Endothelial cell of umbilical vein (primary cell): Measurements from ENCODE around the gene SCN1B. TPM values are rescaled to one million over a fixed set of nuclear protein-coding genes. Genes with fewer than 3 reads are reported as not detected.

Experiments
- BruUV-seq: library from RNA; stranded (reverse); fragments of 400-500 nt; replicated peaks from 2 replicates; lab custom pipeline; 2021; lab: Mats Ljungman, UMichigan
- CTCF ChIA-PET: fragments of 300-600, 350-600 bp; sonication (Branson Sonifier 250); formaldehyde crosslinking; loops from one replicate; lab custom pipeline; 2021; ENCODE audit warnings: antibody characterized with exemption, inconsistent platforms; lab: Charles Lee
- POLR2A ChIA-PET: fragments of 300-600, 350-600 bp; sonication (Branson Sonifier 250); formaldehyde crosslinking; loops from one replicate; lab custom pipeline; 2021; ENCODE audit warnings: antibody characterized with exemption, inconsistent platforms; lab: Charles Lee
- DNase-seq: peaks from one replicate; pipeline ENCODE4 v3.0.0-alpha.2; 2011; ENCODE audit warnings: low read depth, low spot score
- FAIRE-seq: peaks from 2 replicates; lab custom pipeline; 2011; peaks lifted over from hg19 to GRCh38; lab: Jason Lieb, UNC
- H2AFZ ChIP-seq: 2 replicates; pipeline ENCODE4 v1.6.0; 2012; ENCODE audit warnings: low read depth, low read length, control low read depth, inconsistent platforms
- H3K27ac ChIP-seq: 2 replicates; pipeline ENCODE4 v1.5.1; 2011; ENCODE audit warnings: low read depth, mild to moderate bottlenecking, control low read depth, low read length, moderate library complexity; ENCODE audit not compliant: insufficient read depth
- H3K27me3 ChIP-seq, 2 experiments: 2 replicates each; pipeline versions ENCODE4 v1.6.0 to v1.6.1; 2011; ENCODE audit warnings: low read length in 2 of 2, mixed read lengths in 1 of 2; ENCODE audit not compliant: control insufficient read depth in 2 of 2, insufficient read depth in 2 of 2
- H3K36me3 ChIP-seq, 2 experiments: 2 replicates in 1 of 2; 3 replicates in 1 of 2; pipeline ENCODE4 v1.5.1; 2011; ENCODE audit warnings: low read length in 2 of 2, mild to moderate bottlenecking in 1 of 2, moderate library complexity in 1 of 2; ENCODE audit not compliant: control insufficient read depth in 2 of 2, insufficient read depth in 2 of 2; ENCODE audit errors: extremely low read depth in 1 of 2
- H3K4me1 ChIP-seq: 3 replicates; pipeline ENCODE4 v1.5.1; 2011; ENCODE audit warnings: mild to moderate bottlenecking, low read length; ENCODE audit not compliant: control insufficient read depth, insufficient read depth; ENCODE audit errors: extremely low read depth
- H3K4me2 ChIP-seq: 2 replicates; pipeline ENCODE4 v1.6.1; 2011; ENCODE audit warnings: low read length, control low read depth, mixed read lengths; ENCODE audit not compliant: insufficient read depth
- H3K4me3 ChIP-seq, 3 experiments: fragments of 200-600 bp in 1 of 3; sonication (generic), shearing (Covaris generic) in 1 of 3; replicated peaks in 1 of 3; 2 replicates each; pipeline ENCODE4 v1.5.1; 2011 to 2016; ENCODE audit warnings: control low read depth in 3 of 3, low read length in 3 of 3, mild to moderate bottlenecking in 2 of 3, inconsistent platforms in 1 of 3, low read depth in 1 of 3, moderate library complexity in 1 of 3; ENCODE audit not compliant: insufficient read depth in 1 of 3
- H3K79me2 ChIP-seq: 2 replicates; pipeline ENCODE4 v1.6.0; 2012; ENCODE audit warnings: low read length, inconsistent platforms; ENCODE audit not compliant: control insufficient read depth, insufficient read depth
- H3K9ac ChIP-seq: replicated peaks from 2 replicates; pipeline ENCODE3; 2011; ENCODE audit warnings: low read length, control low read depth; ENCODE audit not compliant: insufficient read depth; ENCODE audit errors: extremely low read depth
- H3K9me1 ChIP-seq: replicated peaks from 3 replicates; pipeline ENCODE4 v1.6.0; 2011; ENCODE audit warnings: mild to moderate bottlenecking, low read length; ENCODE audit not compliant: control insufficient read depth, insufficient read depth; ENCODE audit errors: extremely low read depth
- H3K9me3 ChIP-seq: replicated peaks from 2 replicates; pipeline ENCODE4 v1.5.1; 2012; ENCODE audit warnings: low read length, inconsistent platforms; ENCODE audit not compliant: control insufficient read depth, insufficient read depth
- H4K20me1 ChIP-seq: replicated peaks from 2 replicates; pipeline ENCODE3; 2011; ENCODE audit warnings: mild to moderate bottlenecking, low read length; ENCODE audit not compliant: control insufficient read depth, insufficient read depth; ENCODE audit errors: extremely low read depth
- EZH2 ChIP-seq: IDR thresholded peaks from 2 replicates; pipeline ENCODE4 v1.6.1; 2012; ENCODE audit warnings: borderline replicate concordance, low read depth, mild to moderate bottlenecking, moderate library complexity, low read length, inconsistent platforms; ENCODE audit not compliant: severe bottlenecking
- FOS ChIP-seq: IDR thresholded peaks from 2 replicates; pipeline ENCODE4 v1.6.1; 2011; ENCODE audit warnings: mild to moderate bottlenecking, low read length, moderate library complexity, borderline replicate concordance; ENCODE audit not compliant: insufficient read depth
- GATA2 ChIP-seq: IDR thresholded peaks from 2 replicates; pipeline ENCODE4 v1.7.0; 2011; ENCODE audit warnings: low read depth, mild to moderate bottlenecking, moderate library complexity, mixed read lengths, low read length; ENCODE audit not compliant: insufficient read length, insufficient read depth
- JUN ChIP-seq: IDR thresholded peaks from 2 replicates; pipeline ENCODE4 v1.6.1; 2011; ENCODE audit warnings: borderline replicate concordance, low read depth; ENCODE audit not compliant: insufficient read length, insufficient read depth
- MYC ChIP-seq: IDR thresholded peaks from one replicate; pipeline ENCODE4 v1.6.1; 2011; ENCODE audit warnings: mild to moderate bottlenecking, low read depth, low read length
- POLR2A ChIP-seq: IDR thresholded peaks from 2 replicates; pipeline ENCODE4 v1.6.1; 2012; ENCODE audit warnings: low read depth, mild to moderate bottlenecking, control low read depth, low read length
- POLR2AphosphoS5 ChIP-seq: IDR thresholded peaks from 2 replicates; pipeline ENCODE4 v1.6.1; 2012; ENCODE audit warnings: low read depth, mild to moderate bottlenecking, control low read depth, low read length, moderate library complexity; ENCODE audit not compliant: insufficient read depth
- dilution Hi-C: fragments of 300-500 bp; cut with MboI; formaldehyde crosslinking; loops from one replicate; pipeline ENCODE4 v1.15.0; 2019; ENCODE audit warnings: low sequenced_read_pairs; ENCODE audit not compliant: extremely low pct_ligation_motif_present
- intact Hi-C: fragments of 100-400 bp; cut with micrococcal nuclease; formaldehyde crosslinking; loops from one replicate; pipeline ENCODE4 v1.10.0; 2022
- polyA plus RNA-seq, 4 experiments: library from polyadenylated mRNA; depleted of rRNA in 3 of 4; stranded (reverse) in 3 of 4; unstranded in 1 of 4; fragments of >200 nt; gene quantifications; 2 replicates each; pipeline versions ENCODE4 v1.2.1 to v1.2.3, GENCODE V29; 2011 to 2012; ENCODE audit warnings: missing spikeins in 1 of 4
- total RNA-seq: library from RNA; stranded (reverse); gene quantifications from 2 replicates; pipeline ENCODE4 v1.2.3, GENCODE V29; 2021
- TF ChIP-seq, protein P1 (sequence below): IDR thresholded peaks from 2 replicates; pipeline ENCODE4 v1.6.1; 2011; ENCODE audit not compliant: insufficient read depth, insufficient read length
- TF ChIP-seq, protein P2 (sequence below), 2 donors: IDR thresholded peaks; 1 replicate in 1 of 2; 2 replicates in 1 of 2; pipeline ENCODE4 v1.5.1; 2011; ENCODE audit warnings: low read length in 2 of 2, mild to moderate bottlenecking in 2 of 2, moderate library complexity in 2 of 2, control low read depth in 1 of 2, inconsistent platforms in 1 of 2, low read depth in 1 of 2; ENCODE audit not compliant: insufficient read depth in 1 of 2; ENCODE audit errors: extremely low read depth in 1 of 2

The SCN1B gene
- total and polyA plus RNA-seq, 2 donors (not counting 3 experiments of a cell fraction or from before 2014, with no cell fraction given), result 11.2 to 14.2 TPM

DNA sequence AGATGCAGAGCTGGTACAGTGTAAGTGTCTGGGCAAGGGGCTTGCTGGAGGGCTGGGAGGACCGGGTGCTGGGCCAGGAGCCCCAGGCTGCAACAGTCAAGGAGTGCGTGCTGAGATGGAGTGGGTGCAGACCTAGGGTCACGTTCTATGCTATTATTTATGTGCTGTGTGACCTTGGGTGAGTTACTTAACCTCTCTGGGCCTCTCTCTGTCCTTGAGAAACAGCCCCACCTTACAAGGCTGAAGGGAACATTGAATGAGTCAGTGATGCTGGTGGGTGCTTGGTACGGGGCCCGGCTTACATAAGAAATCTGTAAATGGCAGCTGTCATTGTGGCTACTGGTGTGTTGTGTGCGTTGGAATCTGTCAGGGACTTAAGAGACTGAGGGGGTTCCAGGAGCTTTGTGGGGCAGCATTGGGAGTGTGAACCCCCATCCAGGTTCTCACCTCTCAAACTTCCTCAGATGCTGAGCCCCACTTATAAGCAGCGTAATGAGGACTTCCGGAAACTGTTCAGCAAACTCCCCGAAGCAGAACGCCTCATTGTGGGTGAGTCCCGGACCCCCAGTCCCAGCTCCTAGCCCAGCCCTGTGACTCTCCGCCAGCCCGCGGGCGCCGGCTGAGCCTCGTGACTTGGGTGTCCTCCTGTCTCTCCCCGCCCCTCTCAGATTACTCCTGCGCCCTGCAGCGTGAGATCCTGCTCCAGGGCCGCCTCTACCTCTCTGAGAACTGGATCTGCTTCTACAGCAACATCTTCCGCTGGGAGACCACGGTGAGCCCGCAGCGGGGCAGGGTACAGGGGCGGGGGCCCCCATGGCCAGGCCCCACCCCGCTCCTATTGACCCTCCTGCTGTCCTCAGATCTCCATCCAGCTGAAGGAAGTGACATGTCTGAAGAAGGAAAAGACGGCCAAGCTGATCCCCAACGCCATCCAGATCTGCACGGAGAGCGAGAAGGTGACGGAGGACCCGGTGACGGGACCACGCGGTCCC is 20.6 kb upstream of the SCN1B start:
- ChIA-PET CTCF (interaction anchor here (9.9 kb wide), 1 partner anchor 36 kb away, joined by 129 read pairs; no protein-coding TSS in a partner anchor), POLR2A (no interaction called here)
- no peaks in the 10 kb centered on the region for H3K9me1 ChIP-seq
- no peak overlapping the region for H3K9ac ChIP-seq
- H3K4me1 ChIP-seq, result peaks cover 20% of the 10 kb centered on the region
- intact Hi-C loops, result loop anchor here (10.0 kb wide), 1 partner anchor 85 kb away; the partner anchor contains the start of gene ZNF30
- no peak overlapping the region for H3K27ac ChIP-seq
- peaks cover 15% of the 10 kb centered on the region for H3K79me2 ChIP-seq
- dilution Hi-C loops, result no loop called here
- H2AFZ ChIP-seq, result no peak overlapping the region
- DNase-seq, result no peak
- H3K4me2 ChIP-seq, result no peak overlapping the region
- no peak overlapping the region for H3K4me3 ChIP-seq
- H3K36me3 ChIP-seq, result peaks cover 9 to 43% of the 10 kb centered on the region in 2 experiments
- H3K9me3 ChIP-seq, result no peaks in the 10 kb centered on the region
- FAIRE-seq, result no peak
- H4K20me1 ChIP-seq, result no peaks in the 10 kb centered on the region
- TSS peak; percentile 16 for BruUV-seq
- TF ChIP-seq GATA2 (no peak), JUN (no peak), MYC (no peak), POLR2A (no peak), POLR2AphosphoS5 (no peak)
- no peaks in the 10 kb centered on the region for H3K27me3 ChIP-seq

DNA sequence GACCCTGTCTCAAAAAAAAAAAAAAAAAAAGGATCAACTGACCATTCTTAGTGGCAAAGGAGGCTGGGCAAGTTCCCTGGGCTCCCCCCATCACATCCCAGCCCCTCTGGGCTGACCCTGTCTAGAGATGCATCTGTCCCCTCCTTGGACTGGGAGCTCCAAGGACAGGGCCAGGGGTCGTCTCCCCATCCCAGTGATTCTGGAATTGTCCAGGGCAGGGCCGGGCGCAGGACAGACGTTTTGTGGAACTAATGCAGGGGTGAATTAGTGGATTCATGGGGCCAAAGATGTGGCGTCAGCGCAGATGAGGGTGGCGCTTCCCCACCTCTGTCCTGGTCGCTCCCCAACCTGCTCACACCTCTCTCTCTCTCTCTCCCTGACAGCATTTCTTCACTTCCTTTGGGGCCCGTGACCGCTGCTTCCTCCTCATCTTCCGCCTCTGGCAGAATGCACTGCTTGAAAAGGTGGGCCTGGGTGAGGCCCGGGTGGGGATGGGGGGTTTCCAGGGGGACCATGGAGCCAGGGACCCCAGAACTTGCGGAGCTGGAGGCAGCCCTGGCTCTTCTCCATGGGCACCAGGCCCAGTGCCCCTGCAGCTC is 19.1 kb upstream of the SCN1B start:
- Histone ChIP-seq H3K27ac (no peak overlapping the region), H3K4me3 (no peak overlapping the region), H4K20me1 (no peaks in the 10 kb centered on the region), H2AFZ (no peak overlapping the region), H3K4me2 (no peak overlapping the region), H3K9ac (no peak overlapping the region), H3K79me2 (peaks cover 8% of the 10 kb centered on the region), H3K9me1 (no peaks in the 10 kb centered on the region), H3K36me3 (peaks cover 12 to 47% of the 10 kb centered on the region in 2 experiments), H3K4me1 (peaks cover 12% of the 10 kb centered on the region), H3K9me3 (no peaks in the 10 kb centered on the region), H3K27me3 (no peaks in the 10 kb centered on the region)
- TF ChIP-seq JUN, result no peak
- TF ChIP-seq EZH2, result no peak
- no peak for TF ChIP-seq POLR2AphosphoS5
- TF ChIP-seq, protein P1, sequence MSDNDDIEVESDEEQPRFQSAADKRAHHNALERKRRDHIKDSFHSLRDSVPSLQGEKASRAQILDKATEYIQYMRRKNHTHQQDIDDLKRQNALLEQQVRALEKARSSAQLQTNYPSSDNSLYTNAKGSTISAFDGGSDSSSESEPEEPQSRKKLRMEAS, result no peak
- no peak for TF ChIP-seq POLR2A
- TF ChIP-seq MYC, result no peak
- TF ChIP-seq, protein P2, sequence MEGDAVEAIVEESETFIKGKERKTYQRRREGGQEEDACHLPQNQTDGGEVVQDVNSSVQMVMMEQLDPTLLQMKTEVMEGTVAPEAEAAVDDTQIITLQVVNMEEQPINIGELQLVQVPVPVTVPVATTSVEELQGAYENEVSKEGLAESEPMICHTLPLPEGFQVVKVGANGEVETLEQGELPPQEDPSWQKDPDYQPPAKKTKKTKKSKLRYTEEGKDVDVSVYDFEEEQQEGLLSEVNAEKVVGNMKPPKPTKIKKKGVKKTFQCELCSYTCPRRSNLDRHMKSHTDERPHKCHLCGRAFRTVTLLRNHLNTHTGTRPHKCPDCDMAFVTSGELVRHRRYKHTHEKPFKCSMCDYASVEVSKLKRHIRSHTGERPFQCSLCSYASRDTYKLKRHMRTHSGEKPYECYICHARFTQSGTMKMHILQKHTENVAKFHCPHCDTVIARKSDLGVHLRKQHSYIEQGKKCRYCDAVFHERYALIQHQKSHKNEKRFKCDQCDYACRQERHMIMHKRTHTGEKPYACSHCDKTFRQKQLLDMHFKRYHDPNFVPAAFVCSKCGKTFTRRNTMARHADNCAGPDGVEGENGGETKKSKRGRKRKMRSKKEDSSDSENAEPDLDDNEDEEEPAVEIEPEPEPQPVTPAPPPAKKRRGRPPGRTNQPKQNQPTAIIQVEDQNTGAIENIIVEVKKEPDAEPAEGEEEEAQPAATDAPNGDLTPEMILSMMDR (IDR thresholded peaks at IDR 0.05; ENCODE audit: extremely low read depth in 1 of 2, insufficient read depth in 1 of 2, low read depth in 1 of 2, low read length in 2 of 2), result no peak
- no peak for TF ChIP-seq FOS
- no peak for TF ChIP-seq GATA2
- intact Hi-C loops (no loop called here), dilution Hi-C loops (no loop called here)
- DNase-seq (no peak), FAIRE-seq (no peak)
- BruUV-seq, result no TSS peak
- ChIA-PET POLR2A (no interaction called here), CTCF (interaction anchor here (1.1 to 9.9 kb wide), 2 partner anchors 37 to 44 kb away, joined by 3 to 129 read pairs; no protein-coding TSS in a partner anchor)
